T1000 (cell line): ENCODE measurements around the gene FAM120AOS.

Source experiments
- DNase-seq: peaks from one replicate; lab custom pipeline; 2025; ENCODE audit warnings: mixed read lengths; lab: John Stamatoyannopoulos, UW

Gene FAM120AOS

GRCh38 chr9:93453047-93453914 is at the start of gene FAM120AOS:
Gene FAM120AOS (minus strand): TSS chr9:93453581. CDS start chr9:93452709, 872 bp downstream.
- DNase-seq = peak; percentile 78

GRCh38 chr9:93501406-93501805 is 48.0 kb upstream of the FAM120AOS start:
- DNase-seq = no peak

- no peak for DNase-seq
Measured at GRCh38 chr9:93500571-93501298, 47.4 kb upstream of the FAM120AOS start.

GRCh38 chr9:93496285-93496684 is 42.9 kb upstream of the FAM120AOS start:
- no peak for DNase-seq

GRCh38 chr9:93493949-93494348 is 40.6 kb upstream of the FAM120AOS start:
- DNase-seq = no peak

GRCh38 chr9:93492327-93492726 is 38.9 kb upstream of the FAM120AOS start:
- DNase-seq = no peak

- DNase-seq = no peak
Measured at GRCh38 chr9:93491593-93492232, 38.3 kb upstream of the FAM120AOS start.

GRCh38 chr9:93488244-93488643 is 34.9 kb upstream of the FAM120AOS start:
- DNase-seq = no peak

- DNase-seq = no peak
Measured at GRCh38 chr9:93486268-93486667, 32.9 kb upstream of the FAM120AOS start.

GRCh38 chr9:93483497-93483896 is 30.1 kb upstream of the FAM120AOS start:
- DNase-seq = no peak

GRCh38 chr9:93480728-93481324 is 27.4 kb upstream of the FAM120AOS start:
- DNase-seq = no peak

GRCh38 chr9:93480262-93480661 is 26.9 kb upstream of the FAM120AOS start:
- no peak for DNase-seq

- no peak for DNase-seq
Measured at GRCh38 chr9:93479726-93480125, 26.3 kb upstream of the FAM120AOS start.

- no peak for DNase-seq
Measured at GRCh38 chr9:93477397-93477796, 24.0 kb upstream of the FAM120AOS start.

GRCh38 chr9:93476924-93477323 is 23.5 kb upstream of the FAM120AOS start:
- no peak for DNase-seq

- no peak for DNase-seq
Measured at GRCh38 chr9:93475856-93476255, 22.5 kb upstream of the FAM120AOS start.

GRCh38 chr9:93475108-93475507 is 21.7 kb upstream of the FAM120AOS start:
- no peak for DNase-seq

GRCh38 chr9:93473411-93473810 is 20.0 kb upstream of the FAM120AOS start:
- DNase-seq = no peak

- DNase-seq = no peak
Measured at GRCh38 chr9:93471124-93471523, 17.7 kb upstream of the FAM120AOS start.

- DNase-seq = no peak
Measured at GRCh38 chr9:93470391-93470790, 17.0 kb upstream of the FAM120AOS start.

- no peak for DNase-seq
Measured at GRCh38 chr9:93468763-93469456, 15.5 kb upstream of the FAM120AOS start.

GRCh38 chr9:93467462-93467861 is 14.1 kb upstream of the FAM120AOS start:
- no peak for DNase-seq
